ENCODE data around the gene NRAP. TPM values are rescaled to one million over a fixed set of nuclear protein-coding genes. Genes with fewer than 3 reads are reported as not detected.

The NRAP gene
- total and polyA plus RNA-seq, 10 of the 15 experiments (the other 5 are each of a cell fraction or from before 2014, with no cell fraction given): not detected

DNA sequence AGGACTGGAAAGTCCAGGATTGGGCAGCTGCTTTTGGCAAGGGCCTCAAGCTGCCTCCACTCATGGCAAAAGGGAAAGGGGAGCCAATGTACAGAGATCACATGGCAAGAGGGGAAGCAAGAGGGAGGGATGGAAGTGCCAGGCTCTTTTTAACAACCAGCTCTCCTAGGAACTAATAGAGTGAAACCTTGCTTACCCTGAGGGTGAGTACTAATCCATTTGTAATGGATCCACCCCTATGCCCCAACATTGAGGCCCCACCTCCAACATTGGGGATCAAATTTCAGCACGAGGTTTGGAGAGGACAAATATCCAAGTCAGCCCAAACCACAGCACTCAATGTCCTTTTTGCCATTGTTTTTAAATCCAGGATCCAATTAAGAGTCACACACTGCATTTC lies 98.5 kb downstream of the NRAP start (continued):
- TF ChIP-seq, protein P1, sequence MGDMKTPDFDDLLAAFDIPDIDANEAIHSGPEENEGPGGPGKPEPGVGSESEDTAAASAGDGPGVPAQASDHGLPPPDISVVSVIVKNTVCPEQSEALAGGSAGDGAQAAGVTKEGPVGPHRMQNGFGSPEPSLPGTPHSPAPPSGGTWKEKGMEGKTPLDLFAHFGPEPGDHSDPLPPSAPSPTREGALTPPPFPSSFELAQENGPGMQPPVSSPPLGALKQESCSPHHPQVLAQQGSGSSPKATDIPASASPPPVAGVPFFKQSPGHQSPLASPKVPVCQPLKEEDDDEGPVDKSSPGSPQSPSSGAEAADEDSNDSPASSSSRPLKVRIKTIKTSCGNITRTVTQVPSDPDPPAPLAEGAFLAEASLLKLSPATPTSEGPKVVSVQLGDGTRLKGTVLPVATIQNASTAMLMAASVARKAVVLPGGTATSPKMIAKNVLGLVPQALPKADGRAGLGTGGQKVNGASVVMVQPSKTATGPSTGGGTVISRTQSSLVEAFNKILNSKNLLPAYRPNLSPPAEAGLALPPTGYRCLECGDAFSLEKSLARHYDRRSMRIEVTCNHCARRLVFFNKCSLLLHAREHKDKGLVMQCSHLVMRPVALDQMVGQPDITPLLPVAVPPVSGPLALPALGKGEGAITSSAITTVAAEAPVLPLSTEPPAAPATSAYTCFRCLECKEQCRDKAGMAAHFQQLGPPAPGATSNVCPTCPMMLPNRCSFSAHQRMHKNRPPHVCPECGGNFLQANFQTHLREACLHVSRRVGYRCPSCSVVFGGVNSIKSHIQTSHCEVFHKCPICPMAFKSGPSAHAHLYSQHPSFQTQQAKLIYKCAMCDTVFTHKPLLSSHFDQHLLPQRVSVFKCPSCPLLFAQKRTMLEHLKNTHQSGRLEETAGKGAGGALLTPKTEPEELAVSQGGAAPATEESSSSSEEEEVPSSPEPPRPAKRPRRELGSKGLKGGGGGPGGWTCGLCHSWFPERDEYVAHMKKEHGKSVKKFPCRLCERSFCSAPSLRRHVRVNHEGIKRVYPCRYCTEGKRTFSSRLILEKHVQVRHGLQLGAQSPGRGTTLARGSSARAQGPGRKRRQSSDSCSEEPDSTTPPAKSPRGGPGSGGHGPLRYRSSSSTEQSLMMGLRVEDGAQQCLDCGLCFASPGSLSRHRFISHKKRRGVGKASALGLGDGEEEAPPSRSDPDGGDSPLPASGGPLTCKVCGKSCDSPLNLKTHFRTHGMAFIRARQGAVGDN (IDR thresholded peaks at IDR 0.05): no peak
- TF ChIP-seq YBX1 (IDR thresholded peaks at IDR 0.05): no peak
- no peak for TF ChIP-seq CBX5 (IDR thresholded peaks at IDR 0.05; ENCODE audit: low read depth)
- no peak for TF ChIP-seq POLR2AphosphoS5 (IDR thresholded peaks at IDR 0.05; ENCODE audit: low read length)
- no peak for TF ChIP-seq NR2F1 (conservative IDR thresholded peaks at IDR 0.05)
- TF ChIP-seq, protein P2, sequence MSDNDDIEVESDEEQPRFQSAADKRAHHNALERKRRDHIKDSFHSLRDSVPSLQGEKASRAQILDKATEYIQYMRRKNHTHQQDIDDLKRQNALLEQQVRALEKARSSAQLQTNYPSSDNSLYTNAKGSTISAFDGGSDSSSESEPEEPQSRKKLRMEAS (IDR thresholded peaks at IDR 0.05; ENCODE audit: low read depth, low read length): no peak
- TF ChIP-seq BACH1 (IDR thresholded peaks at IDR 0.05; ENCODE audit: borderline replicate concordance): no peak
- TF ChIP-seq ESRRA (IDR thresholded peaks at IDR 0.05; ENCODE audit: low read length): no peak
- no peak for TF ChIP-seq JUNB (IDR thresholded peaks at IDR 0.05)
- no peak for TF ChIP-seq BHLHE40 (IDR thresholded peaks at IDR 0.05; ENCODE audit: borderline replicate concordance in 1 of 2, low read depth in 2 of 2, low read length in 1 of 2)
- TF ChIP-seq EZH2 (IDR thresholded peaks at IDR 0.05; ENCODE audit: borderline replicate concordance, control insufficient read depth, low read depth, low read length): no peak

Measured in GM12878 (cell line).